H1 (cell line): ENCODE data around the gene ARHGAP10. TPM values are rescaled to one million over a fixed set of nuclear protein-coding genes. Genes with fewer than 3 reads are reported as not detected.

Experiments used
- CTCF ChIA-PET: fragments of 300-600 bp; sonication (Branson Sonifier 250); formaldehyde crosslinking; loops from one replicate; lab custom pipeline; 2021; ENCODE audit not compliant: partially characterized antibody; lab: Charles Lee
- POLR2A ChIA-PET: fragments of 300-600 bp; sonication (Branson Sonifier 250); formaldehyde crosslinking; loops from one replicate; lab custom pipeline; 2021; ENCODE audit warnings: inconsistent platforms; ENCODE audit not compliant: partially characterized antibody; lab: Charles Lee
- DNase-seq, 2 experiments: peaks; one replicate each; pipeline versions ENCODE4 v3.0.0 to v3.0.0-alpha.2; 2010 to 2022; ENCODE audit warnings: low spot score in 2 of 2, low read depth in 1 of 2, mixed read lengths in 1 of 2
- FAIRE-seq: peaks from 2 replicates; lab custom pipeline; 2011; peaks lifted over from hg19 to GRCh38; lab: Jason Lieb, UNC
- H2AFZ ChIP-seq: 2 replicates; pipeline ENCODE4 v1.8.1; 2012; ENCODE audit warnings: low read length, inconsistent platforms
- H2AK5ac ChIP-seq: 2 replicates; pipeline ENCODE4 v1.6.1; 2013; ENCODE audit warnings: low read depth, low read length
- H2BK120ac ChIP-seq: replicated peaks from 2 replicates; pipeline ENCODE3; 2013; ENCODE audit warnings: low read depth, low read length, inconsistent platforms
- H2BK12ac ChIP-seq: 2 replicates; pipeline ENCODE4 v1.6.1; 2013; ENCODE audit warnings: low read depth, low read length
- H2BK15ac ChIP-seq: 2 replicates; pipeline ENCODE4 v1.6.1; 2013; ENCODE audit warnings: low read length
- H2BK20ac ChIP-seq: 2 replicates; pipeline ENCODE4 v1.6.1; 2013; ENCODE audit warnings: low read length
- H2BK5ac ChIP-seq: 2 replicates; pipeline ENCODE4 v1.6.1; 2013; ENCODE audit warnings: low read depth, low read length
- H3K14ac ChIP-seq: 2 replicates; pipeline ENCODE4 v1.6.1; 2013; ENCODE audit warnings: inconsistent platforms; ENCODE audit not compliant: insufficient read length
- H3K18ac ChIP-seq: 2 replicates; pipeline ENCODE4 v1.6.1; 2013; ENCODE audit warnings: low read length; ENCODE audit errors: extremely low read depth
- H3K23ac ChIP-seq: 2 replicates; pipeline ENCODE4 v1.6.1; 2013; ENCODE audit warnings: inconsistent platforms; ENCODE audit not compliant: insufficient read length
- H3K23me2 ChIP-seq: 2 replicates; pipeline ENCODE4 v1.6.1; 2013; ENCODE audit warnings: low read depth, low read length
- H3K27ac ChIP-seq: 2 replicates; pipeline ENCODE4 v1.6.1; 2011; ENCODE audit warnings: low read depth, low read length, inconsistent platforms
- H3K27me3 ChIP-seq, 4 experiments: replicated peaks in 1 of 4; 1 replicate in 1 of 4; 2 replicates in 3 of 4; pipeline versions ENCODE4 v1.6.1 to v1.8.1; 2011 to 2013; ENCODE audit warnings: low read length in 3 of 4, mild to moderate bottlenecking in 3 of 4, inconsistent platforms in 2 of 4, mixed read lengths in 2 of 4, moderate library complexity in 1 of 4; ENCODE audit not compliant: control insufficient read depth in 3 of 4, insufficient read depth in 3 of 4; ENCODE audit errors: extremely low read depth in 1 of 4
- H3K36me3 ChIP-seq, 4 experiments: 2 replicates each; pipeline versions ENCODE4 v1.6.1 to v1.8.1; 2011 to 2013; ENCODE audit warnings: mild to moderate bottlenecking in 4 of 4, low read length in 3 of 4, moderate library complexity in 2 of 4, control low read depth in 1 of 4, inconsistent platforms in 1 of 4; ENCODE audit not compliant: insufficient read depth in 4 of 4, control insufficient read depth in 2 of 4
- H3K4ac ChIP-seq: replicated peaks from 2 replicates; pipeline ENCODE3; 2013; ENCODE audit warnings: low read length, low read depth, mixed read lengths, inconsistent platforms; ENCODE audit not compliant: insufficient read length
- H3K4me1 ChIP-seq, 4 experiments: replicated peaks in 1 of 4; 1 replicate in 1 of 4; 2 replicates in 3 of 4; pipeline versions ENCODE4 v1.6.1 to v1.8.1; 2011 to 2013; ENCODE audit warnings: low read length in 3 of 4, inconsistent platforms in 2 of 4, mixed read lengths in 1 of 4; ENCODE audit not compliant: insufficient read depth in 4 of 4, control insufficient read depth in 3 of 4
- H3K4me2 ChIP-seq, 2 experiments: 2 replicates each; pipeline versions ENCODE4 v1.6.1 to v1.8.1; 2011 to 2013; ENCODE audit warnings: low read depth in 2 of 2, low read length in 2 of 2, control low read depth in 1 of 2, inconsistent platforms in 1 of 2, mild to moderate bottlenecking in 1 of 2; ENCODE audit not compliant: insufficient read depth in 1 of 2
- H3K4me3 ChIP-seq, 4 experiments: fragments of 200-600, 300-600 bp in 1 of 4; sonication (generic), shearing (Covaris generic), sonication (Bioruptor Twin) in 1 of 4; 2 replicates each; pipeline versions ENCODE4 v1.5.1 to v1.8.1; 2011 to 2016; ENCODE audit warnings: low read length in 4 of 4, low read depth in 3 of 4, control low read depth in 2 of 4, inconsistent platforms in 2 of 4, mild to moderate bottlenecking in 2 of 4, mixed read lengths in 1 of 4, moderate library complexity in 1 of 4; ENCODE audit not compliant: insufficient read depth in 2 of 4; ENCODE audit errors: extremely low read depth in 1 of 4
- H3K56ac ChIP-seq: replicated peaks from 2 replicates; pipeline ENCODE3; 2013; ENCODE audit warnings: low read depth, mild to moderate bottlenecking, mixed read lengths, low read length, inconsistent platforms; ENCODE audit not compliant: insufficient read length
- H3K79me1 ChIP-seq: 2 replicates; pipeline ENCODE4 v1.6.1; 2013; ENCODE audit warnings: low read depth, low read length, control low read depth
- H3K79me2 ChIP-seq, 2 experiments: 2 replicates each; pipeline versions ENCODE4 v1.6.1 to v1.8.1; 2012 to 2013; ENCODE audit warnings: low read length in 2 of 2, mild to moderate bottlenecking in 2 of 2, inconsistent platforms in 1 of 2; ENCODE audit not compliant: insufficient read depth in 2 of 2, control insufficient read depth in 1 of 2
- H3K9ac ChIP-seq, 4 experiments: replicated peaks in 1 of 4; 1 replicate in 1 of 4; 2 replicates in 3 of 4; pipeline versions ENCODE4 v1.6.1 to v1.8.1; 2011 to 2013; ENCODE audit warnings: low read depth in 3 of 4, low read length in 3 of 4, control low read depth in 2 of 4, mild to moderate bottlenecking in 2 of 4, moderate library complexity in 2 of 4, inconsistent platforms in 1 of 4; ENCODE audit errors: extremely low read depth in 1 of 4
- H3K9me3 ChIP-seq, 2 experiments: 2 replicates each; pipeline versions ENCODE4 v1.6.1 to v1.8.1; 2012 to 2013; ENCODE audit warnings: mild to moderate bottlenecking in 2 of 2, moderate library complexity in 2 of 2, control low read depth in 1 of 2, inconsistent platforms in 1 of 2, low read depth in 1 of 2, low read length in 1 of 2, mixed read lengths in 1 of 2; ENCODE audit not compliant: insufficient read depth in 2 of 2
- H4K20me1 ChIP-seq, 2 experiments: replicated peaks in 1 of 2; 2 replicates each; pipeline versions ENCODE3 to v1.8.1; 2011 to 2013; ENCODE audit warnings: inconsistent platforms in 2 of 2, low read length in 2 of 2, mild to moderate bottlenecking in 1 of 2; ENCODE audit not compliant: insufficient read depth in 2 of 2, control insufficient read depth in 1 of 2
- H4K5ac ChIP-seq: 2 replicates; pipeline ENCODE4 v1.6.1; 2013; ENCODE audit warnings: low read length, low read depth, mixed read lengths, inconsistent platforms; ENCODE audit not compliant: insufficient read length
- H4K8ac ChIP-seq: 2 replicates; pipeline ENCODE4 v1.8.0; 2013; ENCODE audit warnings: mild to moderate bottlenecking, moderate library complexity, low read length, inconsistent platforms; ENCODE audit not compliant: insufficient read depth; ENCODE audit errors: extremely low read depth
- H4K91ac ChIP-seq: replicated peaks from 2 replicates; pipeline ENCODE3; 2013; ENCODE audit warnings: low read length, mixed read lengths, inconsistent platforms; ENCODE audit not compliant: insufficient read length
- RBBP5 ChIP-seq: IDR thresholded peaks from 2 replicates; pipeline ENCODE4 v1.7.1; 2012; ENCODE audit warnings: low read depth, mild to moderate bottlenecking, inconsistent platforms, low read length, moderate library complexity, borderline replicate concordance
- USF2 ChIP-seq: IDR thresholded peaks from 2 replicates; pipeline ENCODE4 v1.6.1; 2011; ENCODE audit warnings: low read length, improper control_type of control experiment
- WGBS, 2 experiments: shearing (Covaris generic) in 1 of 2; methylation state at CpG; one replicate each; pipeline versions ENCODE4 v1.1.6 to v1.1.7; 2013 to 2015; ENCODE audit warnings: low lambda C conversion rate in 2 of 2, mixed read lengths in 2 of 2, inconsistent platforms in 1 of 2, low coverage in 1 of 2, missing lambda C conversion rate in 1 of 2; ENCODE audit not compliant: insufficient replicate concordance in 2 of 2, insufficient coverage in 1 of 2, insufficient read length in 1 of 2; ENCODE audit errors: extremely low coverage in 1 of 2, missing lambda C conversion rate in 1 of 2; 5-methylcytosine and 5-hydroxymethylcytosine counted together
- polyA plus RNA-seq, 7 experiments: library from polyadenylated mRNA; depleted of rRNA in 3 of 7; stranded (reverse) in 5 of 7; unstranded in 2 of 7; fragments of >200 nt in 5 of 7; fragments of 200-250 nt in 2 of 7; gene quantifications; 1 replicate in 5 of 7; 2 replicates in 1 of 7; 4 replicates in 1 of 7; pipeline versions ENCODE4 v1.2.1 to v1.2.3, GENCODE V29; 2011 to 2013; ENCODE audit warnings: missing spikeins in 2 of 7, mixed read lengths in 2 of 7
- total RNA-seq: library from RNA; stranded (reverse); fragmentation: NEBNext Ultra II Directional; extraction: Animal tissue kit (Norgen Biotek cat#: 25700); gene quantifications from 2 replicates; pipeline ENCODE4 v1.2.1, GENCODE V29; 2021

ARHGAP10 gene
- total and polyA plus RNA-seq, 2 of the 8 experiments (the other 6 are each of a cell fraction or from before 2014, with no cell fraction given): 3.7 to 6.1 TPM

DNA sequence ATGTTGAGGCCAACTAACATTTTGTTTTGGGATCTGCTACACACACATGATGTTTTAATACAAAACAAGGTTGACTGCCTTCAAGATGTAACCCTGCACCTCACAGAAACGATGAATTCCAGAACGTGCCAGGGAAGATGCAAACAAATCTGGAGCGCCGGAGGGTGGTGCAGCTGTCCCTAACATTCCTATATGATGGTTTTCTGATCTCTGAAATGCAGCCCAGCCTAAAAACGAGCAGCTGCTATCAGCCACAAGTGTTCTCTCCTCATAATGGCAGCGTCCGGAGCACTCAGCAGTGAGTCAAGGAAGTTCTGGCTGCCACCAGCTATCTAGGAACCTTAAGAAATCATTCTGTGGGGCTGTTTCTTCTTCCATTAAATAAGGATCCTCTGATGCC, 376.9 kb downstream of the ARHGAP10 start:
- no peak for DNase-seq
- 87% methylated on average over 7 of the region's 7 CpGs; no CpG with 5 or more reads in 1 of the 2 experiments for WGBS, 2 experiments
- no peak overlapping the region for H3K4me2 ChIP-seq

More for the DNA sequence above, 376.9 kb downstream of the ARHGAP10 start:
- H3K18ac ChIP-seq: no peak overlapping the region
- H3K27ac ChIP-seq: no peak overlapping the region
- no peaks in the 10 kb centered on the region for H3K79me1 ChIP-seq
- H2BK5ac ChIP-seq: no peak overlapping the region
- H4K5ac ChIP-seq: no peak overlapping the region
- H2BK15ac ChIP-seq: no peak overlapping the region
- CTCF ChIA-PET: no interaction called here
- H3K56ac ChIP-seq: no peak overlapping the region
- H3K4me3 ChIP-seq: no peak overlapping the region
- H3K79me2 ChIP-seq: no peaks in the 10 kb centered on the region
- no peak overlapping the region for H3K4ac ChIP-seq
- H2BK120ac ChIP-seq: no peak overlapping the region
- no peak overlapping the region for H3K23ac ChIP-seq
- H4K91ac ChIP-seq: no peak overlapping the region
- TF ChIP-seq USF2: no peak
- no peak for TF ChIP-seq RBBP5
- no peaks in the 10 kb centered on the region for H3K9me3 ChIP-seq
- no peak overlapping the region; the same call in 1 of the 2 replicates for H2BK20ac ChIP-seq
- no peaks in the 10 kb centered on the region for H4K20me1 ChIP-seq
- H3K23me2 ChIP-seq: no peaks in the 10 kb centered on the region
- H2BK12ac ChIP-seq: no peak overlapping the region
- H3K14ac ChIP-seq: no peak overlapping the region
- FAIRE-seq: no peak
- H3K36me3 ChIP-seq: no peaks in the 10 kb centered on the region
- no peak overlapping the region for H2AK5ac ChIP-seq
- peaks cover 0 to 6% (median 1%) of the 10 kb centered on the region in 4 experiments; a peak in 3 of 7 replicates for H3K4me1 ChIP-seq
- no peak overlapping the region for H2AFZ ChIP-seq
- H3K9ac ChIP-seq: no peak overlapping the region
- no peak overlapping the region for H4K8ac ChIP-seq
- POLR2A ChIA-PET: interaction anchor here (0.6 kb wide), 1 partner anchor 10 kb away, joined by 3 read pairs; no protein-coding TSS in a partner anchor
- no peaks in the 10 kb centered on the region for H3K27me3 ChIP-seq
